Right cardiac atrium (tissue), 5 donors: Measurements from ENCODE around the gene ATP8B1. TPM values are rescaled to one million over a fixed set of nuclear protein-coding genes. Genes with fewer than 3 reads are reported as not detected.
"Not testable (repeated sequence)": the region's sequence is repeated elsewhere in the genome, so short reads cannot be mapped to it uniquely, and the experiment has no call there.

Experiments
- ATAC-seq, 2 donors: fragments of 200-7000 bp; cut with Tn5 transposase; one replicate each; pipeline versions ENCODE4 v1.8.0 to v1.9.1; 2020; ENCODE audit warnings: moderate library complexity in 2 of 2, mild to moderate bottlenecking in 1 of 2
- DNase-seq, 3 donors: peaks; one replicate each; pipeline ENCODE4 v3.0.0-alpha.2; 2020
- H3K27ac ChIP-seq: one replicate; pipeline ENCODE4 v1.5.1; 2013; ENCODE audit warnings: mild to moderate bottlenecking, low read length, control low read depth, moderate library complexity
- H3K27me3 ChIP-seq: one replicate; pipeline ENCODE4 v1.6.1; 2013; ENCODE audit not compliant: control insufficient read depth, insufficient read depth
- H3K4me1 ChIP-seq: one replicate; pipeline ENCODE4 v1.6.1; 2013; ENCODE audit warnings: low read length; ENCODE audit not compliant: control insufficient read depth, insufficient read depth
- H3K4me3 ChIP-seq: one replicate; pipeline ENCODE4 v1.5.1; 2013; ENCODE audit warnings: low read length, control low read depth
- H3K9me3 ChIP-seq: one replicate; pipeline ENCODE4 v1.6.1; 2013; ENCODE audit warnings: low read length; ENCODE audit not compliant: control insufficient read depth
- WGBS: extraction: QIAGEN DNeasy Blood & Tissue Kit; methylation state at CpG from one replicate; pipeline ENCODE4 v1.1.7; 2013; 5-methylcytosine and 5-hydroxymethylcytosine counted together
- intact Hi-C, 4 donors: fragments of 100-400 bp; cut with DNase I; formaldehyde crosslinking; loops; one replicate each; pipeline versions ENCODE4 v1.11.0 to v1.14.0; 2022 to 2023
- polyA plus RNA-seq: library from polyadenylated mRNA; stranded (reverse); fragments of 200-250 nt; gene quantifications from one replicate; pipeline ENCODE4 v1.2.3, GENCODE V29; 2013
- total RNA-seq, 4 donors: library from RNA; stranded (reverse); fragmentation: NEBNext Ultra II Directional; extraction: Animal tissue kit (Norgen Biotek cat#: 25700); gene quantifications; one replicate each; pipeline ENCODE4 v1.2.1, GENCODE V29; 2021
- donor health status: healthy with polysubstance abuse.
- donor health status: DM: no; HTN: yes; CAD: no.
- donor health status: DM: no; HTN: no; CAD: no.
- donor health status: DM: no; HTN: yes; CAD: no; lungs with severe emphysema.
- donor health status: DM: yes; HTN: yes; CAD: no.

ATP8B1 gene
- total and polyA plus RNA-seq, 5 donors: 2.6 to 11.5 (median 9.0) TPM

- H3K27me3 ChIP-seq: no peaks in the 10 kb centered on the region
- no peaks in the 10 kb centered on the region for H3K9me3 ChIP-seq
- no peaks in the 10 kb centered on the region for H3K4me1 ChIP-seq
- H3K27ac ChIP-seq: no peak overlapping the region
- 46% methylated on average over 5 of the region's 5 CpGs for WGBS
- peak in 2 of 3 donors; percentile 37 to 62 for DNase-seq
- H3K4me3 ChIP-seq: no peak overlapping the region
- peak; percentile 55 to 78 for ATAC-seq
- intact Hi-C loops: no loop called here
Observed at GRCh38 chr18:57744211-57744694, 58.9 kb downstream of the ATP8B1 start.

- ATAC-seq: peak; percentile 37 to 39
- no peak overlapping the region for H3K4me3 ChIP-seq
- intact Hi-C loops: no loop called here
- H3K4me1 ChIP-seq: no peaks in the 10 kb centered on the region
- H3K27ac ChIP-seq: no peak overlapping the region
- no peak for DNase-seq
- no peaks in the 10 kb centered on the region for H3K27me3 ChIP-seq
- no peaks in the 10 kb centered on the region for H3K9me3 ChIP-seq
- 84% methylated on average over 3 of the region's 3 CpGs for WGBS
Observed at GRCh38 chr18:57743008-57743407, 60.1 kb downstream of the ATP8B1 start.

GRCh38 chr18:57741273-57741672, 61.8 kb downstream of the ATP8B1 start:
- H3K4me1 ChIP-seq: no peaks in the 10 kb centered on the region
- ATAC-seq (no peak), DNase-seq (no peak)
- 97% methylated on average over 2 of the region's 2 CpGs for WGBS
- intact Hi-C loops: no loop called here
- no peaks in the 10 kb centered on the region for H3K27me3 ChIP-seq
- no peaks in the 10 kb centered on the region for H3K9me3 ChIP-seq
- H3K27ac ChIP-seq: no peak overlapping the region
- no peak overlapping the region for H3K4me3 ChIP-seq

GRCh38 chr18:57738078-57738477, 65.0 kb downstream of the ATP8B1 start:
- no peaks in the 10 kb centered on the region for H3K27me3 ChIP-seq
- intact Hi-C loops: no loop called here
- WGBS: 73% methylated on average over 7 of the region's 7 CpGs
- no peaks in the 10 kb centered on the region for H3K9me3 ChIP-seq
- DNase-seq (no peak), ATAC-seq (peak; percentile 31 to 54)
- H3K4me3 ChIP-seq: no peak overlapping the region
- H3K27ac ChIP-seq: no peak overlapping the region
- H3K4me1 ChIP-seq: no peaks in the 10 kb centered on the region

- Histone ChIP-seq H3K27me3 (no peaks in the 10 kb centered on the region), H3K4me3 (no peak overlapping the region), H3K9me3 (no peaks in the 10 kb centered on the region), H3K27ac (no peak overlapping the region), H3K4me1 (no peaks in the 10 kb centered on the region)
- intact Hi-C loops: no loop called here
- DNase-seq (peak; percentile 73 to 81 (median 76)), ATAC-seq (peak; percentile 91 to 92)
- WGBS: 48% methylated on average over 8 of the region's 8 CpGs
Observed at GRCh38 chr18:57737400-57738060, 65.6 kb downstream of the ATP8B1 start.

- H3K27ac ChIP-seq, H3K27me3 ChIP-seq, H3K4me1 ChIP-seq, ATAC-seq, DNase-seq, H3K9me3 ChIP-seq, H3K4me3 ChIP-seq, intact Hi-C loops: not testable (repeated sequence)
- 97% methylated on average over 18 of the region's 18 CpGs for WGBS
Observed at GRCh38 chr18:57735042-57735441, 68.1 kb downstream of the ATP8B1 start.

GRCh38 chr18:57733861-57734260, 69.3 kb downstream of the ATP8B1 start:
- H3K4me1 ChIP-seq: no peaks in the 10 kb centered on the region
- intact Hi-C loops: no loop called here
- 96% methylated on average over 3 of the region's 3 CpGs for WGBS
- ATAC-seq (no peak), DNase-seq (no peak)
- H3K27me3 ChIP-seq: no peaks in the 10 kb centered on the region
- H3K27ac ChIP-seq: no peak overlapping the region
- no peak overlapping the region for H3K4me3 ChIP-seq
- H3K9me3 ChIP-seq: no peaks in the 10 kb centered on the region

- no peak overlapping the region for H3K4me3 ChIP-seq
- no peaks in the 10 kb centered on the region for H3K27me3 ChIP-seq
- H3K9me3 ChIP-seq: no peaks in the 10 kb centered on the region
- no peak for DNase-seq
- ATAC-seq: no peak
- WGBS: 86% methylated on average over 5 of the region's 5 CpGs
- intact Hi-C loops: no loop called here
- no peak overlapping the region for H3K27ac ChIP-seq
- H3K4me1 ChIP-seq: no peaks in the 10 kb centered on the region
Observed at GRCh38 chr18:57730146-57730545, 73.0 kb downstream of the ATP8B1 start.

- no peaks in the 10 kb centered on the region for H3K27me3 ChIP-seq
- H3K9me3 ChIP-seq: no peaks in the 10 kb centered on the region
- WGBS: 64% methylated on average over 11 of the region's 11 CpGs
- H3K4me3 ChIP-seq: no peak overlapping the region
- H3K27ac ChIP-seq: no peak overlapping the region
- no peak for DNase-seq
- H3K4me1 ChIP-seq: no peaks in the 10 kb centered on the region
- intact Hi-C loops: no loop called here
- ATAC-seq: peak in 1 of 2 donors; percentile 11
Observed at GRCh38 chr18:57728941-57729511, 74.1 kb downstream of the ATP8B1 start.

- ATAC-seq (peak; percentile 45 to 92), DNase-seq (no peak)
- intact Hi-C loops: no loop called here
- no peaks in the 10 kb centered on the region for H3K27me3 ChIP-seq
- H3K4me1 ChIP-seq: no peaks in the 10 kb centered on the region
- WGBS: 61% methylated on average over 6 of the region's 6 CpGs
- no peak overlapping the region for H3K4me3 ChIP-seq
- peak overlapping the region; percentile 9 for H3K27ac ChIP-seq
- H3K9me3 ChIP-seq: no peaks in the 10 kb centered on the region
Observed at GRCh38 chr18:57727952-57728807, 74.9 kb downstream of the ATP8B1 start.
